Endothelial cell of umbilical vein (primary cell): ENCODE results near the gene PLXNC1. TPM values are rescaled to one million over a fixed set of nuclear protein-coding genes. Genes with fewer than 3 reads are reported as not detected.

Experiments used
- BruUV-seq: library from RNA; stranded (reverse); fragments of 400-500 nt; replicated peaks from 2 replicates; lab custom pipeline; 2021; lab: Mats Ljungman, UMichigan
- CTCF ChIA-PET: fragments of 300-600, 350-600 bp; sonication (Branson Sonifier 250); formaldehyde crosslinking; loops from one replicate; lab custom pipeline; 2021; ENCODE audit warnings: antibody characterized with exemption, inconsistent platforms; lab: Charles Lee
- POLR2A ChIA-PET: fragments of 300-600, 350-600 bp; sonication (Branson Sonifier 250); formaldehyde crosslinking; loops from one replicate; lab custom pipeline; 2021; ENCODE audit warnings: antibody characterized with exemption, inconsistent platforms; lab: Charles Lee
- DNase-seq: peaks from one replicate; pipeline ENCODE4 v3.0.0-alpha.2; 2011; ENCODE audit warnings: low read depth, low spot score
- FAIRE-seq: peaks from 2 replicates; lab custom pipeline; 2011; peaks lifted over from hg19 to GRCh38; lab: Jason Lieb, UNC
- H2AFZ ChIP-seq: 2 replicates; pipeline ENCODE4 v1.6.0; 2012; ENCODE audit warnings: low read depth, low read length, control low read depth, inconsistent platforms
- H3K27ac ChIP-seq: 2 replicates; pipeline ENCODE4 v1.5.1; 2011; ENCODE audit warnings: low read depth, mild to moderate bottlenecking, control low read depth, low read length, moderate library complexity; ENCODE audit not compliant: insufficient read depth
- H3K27me3 ChIP-seq, 2 experiments: 2 replicates each; pipeline versions ENCODE4 v1.6.0 to v1.6.1; 2011; ENCODE audit warnings: low read length in 2 of 2, mixed read lengths in 1 of 2; ENCODE audit not compliant: control insufficient read depth in 2 of 2, insufficient read depth in 2 of 2
- H3K36me3 ChIP-seq, 2 experiments: 2 replicates in 1 of 2; 3 replicates in 1 of 2; pipeline ENCODE4 v1.5.1; 2011; ENCODE audit warnings: low read length in 2 of 2, mild to moderate bottlenecking in 1 of 2, moderate library complexity in 1 of 2; ENCODE audit not compliant: control insufficient read depth in 2 of 2, insufficient read depth in 2 of 2; ENCODE audit errors: extremely low read depth in 1 of 2
- H3K4me1 ChIP-seq: 3 replicates; pipeline ENCODE4 v1.5.1; 2011; ENCODE audit warnings: mild to moderate bottlenecking, low read length; ENCODE audit not compliant: control insufficient read depth, insufficient read depth; ENCODE audit errors: extremely low read depth
- H3K4me2 ChIP-seq: 2 replicates; pipeline ENCODE4 v1.6.1; 2011; ENCODE audit warnings: low read length, control low read depth, mixed read lengths; ENCODE audit not compliant: insufficient read depth
- H3K4me3 ChIP-seq, 3 experiments: fragments of 200-600 bp in 1 of 3; sonication (generic), shearing (Covaris generic) in 1 of 3; replicated peaks in 1 of 3; 2 replicates each; pipeline ENCODE4 v1.5.1; 2011 to 2016; ENCODE audit warnings: control low read depth in 3 of 3, low read length in 3 of 3, mild to moderate bottlenecking in 2 of 3, inconsistent platforms in 1 of 3, low read depth in 1 of 3, moderate library complexity in 1 of 3; ENCODE audit not compliant: insufficient read depth in 1 of 3
- H3K79me2 ChIP-seq: 2 replicates; pipeline ENCODE4 v1.6.0; 2012; ENCODE audit warnings: low read length, inconsistent platforms; ENCODE audit not compliant: control insufficient read depth, insufficient read depth
- H3K9ac ChIP-seq: replicated peaks from 2 replicates; pipeline ENCODE3; 2011; ENCODE audit warnings: low read length, control low read depth; ENCODE audit not compliant: insufficient read depth; ENCODE audit errors: extremely low read depth
- H3K9me1 ChIP-seq: replicated peaks from 3 replicates; pipeline ENCODE4 v1.6.0; 2011; ENCODE audit warnings: mild to moderate bottlenecking, low read length; ENCODE audit not compliant: control insufficient read depth, insufficient read depth; ENCODE audit errors: extremely low read depth
- H3K9me3 ChIP-seq: replicated peaks from 2 replicates; pipeline ENCODE4 v1.5.1; 2012; ENCODE audit warnings: low read length, inconsistent platforms; ENCODE audit not compliant: control insufficient read depth, insufficient read depth
- H4K20me1 ChIP-seq: replicated peaks from 2 replicates; pipeline ENCODE3; 2011; ENCODE audit warnings: mild to moderate bottlenecking, low read length; ENCODE audit not compliant: control insufficient read depth, insufficient read depth; ENCODE audit errors: extremely low read depth
- EZH2 ChIP-seq: IDR thresholded peaks from 2 replicates; pipeline ENCODE4 v1.6.1; 2012; ENCODE audit warnings: borderline replicate concordance, low read depth, mild to moderate bottlenecking, moderate library complexity, low read length, inconsistent platforms; ENCODE audit not compliant: severe bottlenecking
- FOS ChIP-seq: IDR thresholded peaks from 2 replicates; pipeline ENCODE4 v1.6.1; 2011; ENCODE audit warnings: mild to moderate bottlenecking, low read length, moderate library complexity, borderline replicate concordance; ENCODE audit not compliant: insufficient read depth
- GATA2 ChIP-seq: IDR thresholded peaks from 2 replicates; pipeline ENCODE4 v1.7.0; 2011; ENCODE audit warnings: low read depth, mild to moderate bottlenecking, moderate library complexity, mixed read lengths, low read length; ENCODE audit not compliant: insufficient read length, insufficient read depth
- JUN ChIP-seq: IDR thresholded peaks from 2 replicates; pipeline ENCODE4 v1.6.1; 2011; ENCODE audit warnings: borderline replicate concordance, low read depth; ENCODE audit not compliant: insufficient read length, insufficient read depth
- MYC ChIP-seq: IDR thresholded peaks from one replicate; pipeline ENCODE4 v1.6.1; 2011; ENCODE audit warnings: mild to moderate bottlenecking, low read depth, low read length
- POLR2A ChIP-seq: IDR thresholded peaks from 2 replicates; pipeline ENCODE4 v1.6.1; 2012; ENCODE audit warnings: low read depth, mild to moderate bottlenecking, control low read depth, low read length
- POLR2AphosphoS5 ChIP-seq: IDR thresholded peaks from 2 replicates; pipeline ENCODE4 v1.6.1; 2012; ENCODE audit warnings: low read depth, mild to moderate bottlenecking, control low read depth, low read length, moderate library complexity; ENCODE audit not compliant: insufficient read depth
- dilution Hi-C: fragments of 300-500 bp; cut with MboI; formaldehyde crosslinking; loops from one replicate; pipeline ENCODE4 v1.15.0; 2019; ENCODE audit warnings: low sequenced_read_pairs; ENCODE audit not compliant: extremely low pct_ligation_motif_present
- intact Hi-C: fragments of 100-400 bp; cut with micrococcal nuclease; formaldehyde crosslinking; loops from one replicate; pipeline ENCODE4 v1.10.0; 2022
- polyA plus RNA-seq, 4 experiments: library from polyadenylated mRNA; depleted of rRNA in 3 of 4; stranded (reverse) in 3 of 4; unstranded in 1 of 4; fragments of >200 nt; gene quantifications; 2 replicates each; pipeline versions ENCODE4 v1.2.1 to v1.2.3, GENCODE V29; 2011 to 2012; ENCODE audit warnings: missing spikeins in 1 of 4
- total RNA-seq: library from RNA; stranded (reverse); gene quantifications from 2 replicates; pipeline ENCODE4 v1.2.3, GENCODE V29; 2021
- TF ChIP-seq, protein P1 (sequence below), 2 donors: IDR thresholded peaks; 1 replicate in 1 of 2; 2 replicates in 1 of 2; pipeline ENCODE4 v1.5.1; 2011; ENCODE audit warnings: low read length in 2 of 2, mild to moderate bottlenecking in 2 of 2, moderate library complexity in 2 of 2, control low read depth in 1 of 2, inconsistent platforms in 1 of 2, low read depth in 1 of 2; ENCODE audit not compliant: insufficient read depth in 1 of 2; ENCODE audit errors: extremely low read depth in 1 of 2
- TF ChIP-seq, protein P2 (sequence below): IDR thresholded peaks from 2 replicates; pipeline ENCODE4 v1.6.1; 2011; ENCODE audit not compliant: insufficient read depth, insufficient read length

Gene PLXNC1
- total and polyA plus RNA-seq, 2 donors (not counting 3 experiments of a cell fraction or from before 2014, with no cell fraction given), result 0.04 TPM; not detected in 1

- no peaks in the 10 kb centered on the region for H4K20me1 ChIP-seq
- FAIRE-seq (no peak), DNase-seq (no peak)
- no peak overlapping the region for H2AFZ ChIP-seq
- H3K4me3 ChIP-seq, result no peak overlapping the region
- intact Hi-C loops, result no loop called here
- H3K36me3 ChIP-seq, result no peaks in the 10 kb centered on the region
- H3K9me3 ChIP-seq, result no peaks in the 10 kb centered on the region
- ChIA-PET CTCF (interaction anchor here (0.8 kb wide), 1 partner anchor 22 kb away, joined by 3 read pairs; no protein-coding TSS in a partner anchor), POLR2A (no interaction called here)
- H3K79me2 ChIP-seq, result no peaks in the 10 kb centered on the region
- no peaks in the 10 kb centered on the region for H3K4me1 ChIP-seq
- no peak overlapping the region for H3K9ac ChIP-seq
- no peak overlapping the region for H3K4me2 ChIP-seq
- no peaks in the 10 kb centered on the region for H3K9me1 ChIP-seq
- no peak overlapping the region for H3K27ac ChIP-seq
- BruUV-seq, result no TSS peak
- dilution Hi-C loops, result no loop called here
- TF ChIP-seq POLR2A (no peak), POLR2AphosphoS5 (no peak), EZH2 (no peak), MYC (no peak), FOS (no peak), GATA2 (no peak), JUN (no peak)
- TF ChIP-seq, protein P1, sequence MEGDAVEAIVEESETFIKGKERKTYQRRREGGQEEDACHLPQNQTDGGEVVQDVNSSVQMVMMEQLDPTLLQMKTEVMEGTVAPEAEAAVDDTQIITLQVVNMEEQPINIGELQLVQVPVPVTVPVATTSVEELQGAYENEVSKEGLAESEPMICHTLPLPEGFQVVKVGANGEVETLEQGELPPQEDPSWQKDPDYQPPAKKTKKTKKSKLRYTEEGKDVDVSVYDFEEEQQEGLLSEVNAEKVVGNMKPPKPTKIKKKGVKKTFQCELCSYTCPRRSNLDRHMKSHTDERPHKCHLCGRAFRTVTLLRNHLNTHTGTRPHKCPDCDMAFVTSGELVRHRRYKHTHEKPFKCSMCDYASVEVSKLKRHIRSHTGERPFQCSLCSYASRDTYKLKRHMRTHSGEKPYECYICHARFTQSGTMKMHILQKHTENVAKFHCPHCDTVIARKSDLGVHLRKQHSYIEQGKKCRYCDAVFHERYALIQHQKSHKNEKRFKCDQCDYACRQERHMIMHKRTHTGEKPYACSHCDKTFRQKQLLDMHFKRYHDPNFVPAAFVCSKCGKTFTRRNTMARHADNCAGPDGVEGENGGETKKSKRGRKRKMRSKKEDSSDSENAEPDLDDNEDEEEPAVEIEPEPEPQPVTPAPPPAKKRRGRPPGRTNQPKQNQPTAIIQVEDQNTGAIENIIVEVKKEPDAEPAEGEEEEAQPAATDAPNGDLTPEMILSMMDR (IDR thresholded peaks at IDR 0.05; ENCODE audit: extremely low read depth in 1 of 2, insufficient read depth in 1 of 2, low read depth in 1 of 2, low read length in 2 of 2), result no peak
- TF ChIP-seq, protein P2, sequence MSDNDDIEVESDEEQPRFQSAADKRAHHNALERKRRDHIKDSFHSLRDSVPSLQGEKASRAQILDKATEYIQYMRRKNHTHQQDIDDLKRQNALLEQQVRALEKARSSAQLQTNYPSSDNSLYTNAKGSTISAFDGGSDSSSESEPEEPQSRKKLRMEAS, result no peak
- H3K27me3 ChIP-seq, result peaks cover 0 to 3% of the 10 kb centered on the region in 2 experiments
Observed at GRCh38 chr12:94178054-94178453, 29.7 kb downstream of the PLXNC1 start.
